Left hindlimb (tissue), 1 donor: Measurements from ENCODE around the gene SNPH.
"Not testable (repeated sequence)": the region's sequence is repeated elsewhere in the genome, so short reads cannot be mapped to it uniquely, and the experiment has no call there.

Source experiments
- DNase-seq: peaks from one replicate; pipeline ENCODE4 v3.0.0-alpha.2; 2018

SNPH gene, protein sequence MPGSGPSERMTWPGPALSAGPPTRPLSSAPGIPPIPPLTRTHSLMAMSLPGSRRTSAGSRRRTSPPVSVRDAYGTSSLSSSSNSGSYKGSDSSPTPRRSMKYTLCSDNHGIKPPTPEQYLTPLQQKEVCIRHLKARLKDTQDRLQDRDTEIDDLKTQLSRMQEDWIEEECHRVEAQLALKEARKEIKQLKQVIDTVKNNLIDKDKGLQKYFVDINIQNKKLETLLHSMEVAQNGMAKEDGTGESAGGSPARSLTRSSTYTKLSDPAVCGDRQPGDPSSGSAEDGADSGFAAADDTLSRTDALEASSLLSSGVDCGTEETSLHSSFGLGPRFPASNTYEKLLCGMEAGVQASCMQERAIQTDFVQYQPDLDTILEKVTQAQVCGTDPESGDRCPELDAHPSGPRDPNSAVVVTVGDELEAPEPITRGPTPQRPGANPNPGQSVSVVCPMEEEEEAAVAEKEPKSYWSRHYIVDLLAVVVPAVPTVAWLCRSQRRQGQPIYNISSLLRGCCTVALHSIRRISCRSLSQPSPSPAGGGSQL

DNA sequence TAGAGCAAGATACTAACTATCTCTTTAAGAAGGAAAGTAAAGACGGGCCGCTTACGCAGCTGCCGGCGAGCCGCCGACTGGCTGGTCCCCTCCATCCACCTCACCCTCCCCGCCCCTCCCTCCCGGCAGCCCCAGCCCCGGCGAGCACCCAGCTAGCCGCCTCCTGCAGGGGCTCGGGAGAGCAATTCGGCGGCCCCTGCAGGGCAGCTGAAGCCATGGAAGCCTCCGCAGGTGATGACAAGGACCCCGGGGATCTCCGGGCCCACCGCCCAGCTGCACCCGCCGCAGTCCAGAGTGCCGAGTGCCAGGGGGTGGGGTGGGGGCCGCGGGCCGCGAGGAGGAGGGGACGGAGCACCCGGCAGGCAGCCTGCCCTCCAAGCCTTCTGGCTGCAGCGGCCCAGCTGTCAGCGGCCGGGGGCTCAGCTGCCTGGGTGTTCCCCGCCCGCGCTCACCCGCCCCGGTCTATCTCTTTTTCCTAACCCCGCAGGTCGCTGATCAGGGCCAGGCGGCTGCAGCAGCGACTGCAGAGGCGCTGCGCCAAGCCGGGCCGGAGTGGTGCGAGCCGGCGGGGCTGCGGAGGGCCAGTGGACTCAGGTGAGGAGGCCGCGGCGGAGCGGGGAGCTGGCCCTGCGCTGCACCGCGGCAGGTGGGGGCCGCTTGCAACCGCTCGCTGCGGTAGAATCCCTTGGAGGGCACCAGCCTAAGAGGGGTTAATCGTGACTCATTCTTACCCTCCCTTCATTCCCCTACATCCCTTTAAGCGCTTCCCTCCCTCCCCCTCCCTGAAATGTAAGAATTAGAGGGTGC, at the start of gene SNPH:
SNPH (plus strand) TSS at position 128 of the 807 bp plus-strand sequence. CDS start 29,946 bp downstream, outside the sequence.
- peak; percentile 85 for DNase-seq

DNA sequence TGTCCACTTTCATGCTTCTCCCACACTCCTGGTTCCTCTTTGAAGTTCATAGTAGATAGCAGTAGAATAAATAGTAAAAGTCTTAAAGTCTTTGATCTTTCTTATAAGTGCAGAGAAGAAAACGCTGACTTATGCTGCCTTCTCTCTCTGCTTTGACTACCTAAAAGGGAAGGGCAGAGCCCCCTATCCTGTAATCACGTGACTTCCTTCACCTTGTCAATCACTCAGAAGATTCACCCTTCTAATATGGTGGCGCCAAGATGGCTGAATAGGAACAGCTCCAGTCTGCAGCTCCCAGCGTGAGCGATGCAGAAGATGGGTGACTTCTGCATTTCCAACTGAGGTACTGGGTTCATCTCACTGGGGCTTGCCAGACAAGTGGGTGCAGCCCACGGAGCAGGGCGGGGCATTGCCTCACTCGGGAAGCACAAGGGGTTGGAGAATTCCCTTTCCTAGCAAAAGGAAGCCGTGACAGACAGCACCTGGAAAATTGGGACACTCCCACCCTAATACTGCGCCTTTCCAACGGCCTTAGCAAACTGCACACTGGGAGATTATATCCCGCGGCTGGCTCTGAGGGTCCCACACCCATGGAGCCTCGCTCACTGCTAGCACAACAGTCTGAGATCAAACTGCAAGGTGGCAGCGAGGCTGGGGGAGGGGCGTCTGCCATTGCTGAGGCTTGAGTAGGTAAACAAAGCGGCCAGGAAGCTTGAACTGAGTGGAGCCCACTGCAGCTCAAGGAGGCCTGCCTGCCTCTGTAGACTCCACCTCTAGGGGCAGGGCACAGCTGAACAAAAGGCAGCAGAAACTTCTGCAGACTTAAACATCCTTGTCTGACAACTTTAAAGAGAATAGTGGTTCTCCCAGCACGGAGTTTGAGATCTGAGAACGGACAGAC, 49.3 kb upstream of the SNPH start:
- not testable (repeated sequence) for DNase-seq

DNA sequence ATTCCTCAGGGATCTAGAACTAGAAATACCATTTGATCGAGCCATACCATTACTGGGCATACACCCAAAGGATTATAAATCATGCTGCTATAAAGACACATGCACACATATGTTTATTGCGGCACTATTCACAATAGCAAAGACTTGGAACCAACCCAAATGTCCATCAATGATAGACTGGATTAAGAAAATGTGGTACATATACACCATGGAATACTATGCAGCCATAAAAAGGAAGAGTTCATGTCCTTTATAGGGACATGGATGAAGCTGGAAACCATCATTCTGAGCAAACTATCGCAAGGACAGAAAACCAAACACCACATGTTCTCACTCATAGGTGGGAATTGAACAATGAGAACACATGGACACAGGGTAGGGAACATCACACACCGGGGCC, 43.3 kb upstream of the SNPH start:
- not testable (repeated sequence) for DNase-seq

DNA sequence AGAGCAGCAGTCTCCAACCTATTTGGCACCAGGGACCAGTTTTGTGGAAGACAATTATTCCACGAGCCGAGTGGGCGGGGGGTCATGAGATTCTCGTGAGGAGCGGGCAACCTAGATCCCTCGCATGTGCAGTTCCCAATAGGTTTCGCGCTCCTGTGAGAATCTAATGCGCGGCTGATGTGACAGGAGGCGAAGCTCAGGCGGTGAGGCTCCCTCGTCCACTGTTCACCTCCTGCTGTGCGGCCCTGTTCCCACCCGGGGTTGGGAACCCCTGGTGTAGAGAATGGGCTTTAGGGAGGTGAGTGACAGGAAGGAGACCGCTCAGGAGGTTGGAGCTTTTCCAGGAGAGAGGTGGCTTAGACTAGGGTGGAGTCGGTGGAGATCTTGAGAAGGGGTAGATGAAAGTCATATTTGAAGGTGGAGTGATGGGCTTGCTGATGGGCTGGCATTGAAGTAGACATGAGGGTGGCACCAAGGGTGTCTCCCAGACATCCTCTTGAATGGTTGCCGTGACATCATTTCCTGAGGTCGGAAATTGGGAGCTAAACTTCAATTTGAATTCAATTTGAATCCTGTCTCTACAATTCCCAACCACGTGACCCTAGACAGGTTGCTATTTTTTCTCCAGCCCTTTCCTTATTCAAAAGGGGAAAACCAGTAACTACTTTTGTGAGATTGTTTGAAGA, 41.7 kb upstream of the SNPH start:
- no peak for DNase-seq

DNA sequence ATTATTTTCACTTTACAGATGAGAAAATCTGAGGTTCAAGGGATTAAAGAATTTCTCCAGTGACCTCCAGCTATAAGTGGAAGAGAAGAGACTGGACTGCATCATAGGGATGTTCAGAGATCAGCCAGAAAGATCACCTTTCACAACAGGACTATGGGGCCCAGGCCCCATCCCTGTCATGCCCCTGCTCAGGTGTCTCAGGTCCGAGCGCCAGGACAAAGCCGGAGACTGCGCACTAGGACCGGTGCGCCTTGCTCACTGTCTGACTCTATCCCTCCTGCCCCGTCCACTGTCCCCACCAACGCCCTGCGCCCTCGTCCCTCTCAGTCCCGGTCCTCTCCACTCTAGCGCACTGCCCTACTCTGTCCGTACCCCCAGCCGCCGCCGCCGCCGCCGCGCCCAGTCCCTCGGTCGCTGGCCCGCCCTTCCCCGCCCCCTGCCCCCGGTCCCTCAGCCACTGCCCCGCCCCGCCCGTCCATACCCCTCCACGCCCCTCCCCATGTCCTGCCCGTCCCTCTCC, 40.8 kb upstream of the SNPH start:
- DNase-seq, result no peak

DNA sequence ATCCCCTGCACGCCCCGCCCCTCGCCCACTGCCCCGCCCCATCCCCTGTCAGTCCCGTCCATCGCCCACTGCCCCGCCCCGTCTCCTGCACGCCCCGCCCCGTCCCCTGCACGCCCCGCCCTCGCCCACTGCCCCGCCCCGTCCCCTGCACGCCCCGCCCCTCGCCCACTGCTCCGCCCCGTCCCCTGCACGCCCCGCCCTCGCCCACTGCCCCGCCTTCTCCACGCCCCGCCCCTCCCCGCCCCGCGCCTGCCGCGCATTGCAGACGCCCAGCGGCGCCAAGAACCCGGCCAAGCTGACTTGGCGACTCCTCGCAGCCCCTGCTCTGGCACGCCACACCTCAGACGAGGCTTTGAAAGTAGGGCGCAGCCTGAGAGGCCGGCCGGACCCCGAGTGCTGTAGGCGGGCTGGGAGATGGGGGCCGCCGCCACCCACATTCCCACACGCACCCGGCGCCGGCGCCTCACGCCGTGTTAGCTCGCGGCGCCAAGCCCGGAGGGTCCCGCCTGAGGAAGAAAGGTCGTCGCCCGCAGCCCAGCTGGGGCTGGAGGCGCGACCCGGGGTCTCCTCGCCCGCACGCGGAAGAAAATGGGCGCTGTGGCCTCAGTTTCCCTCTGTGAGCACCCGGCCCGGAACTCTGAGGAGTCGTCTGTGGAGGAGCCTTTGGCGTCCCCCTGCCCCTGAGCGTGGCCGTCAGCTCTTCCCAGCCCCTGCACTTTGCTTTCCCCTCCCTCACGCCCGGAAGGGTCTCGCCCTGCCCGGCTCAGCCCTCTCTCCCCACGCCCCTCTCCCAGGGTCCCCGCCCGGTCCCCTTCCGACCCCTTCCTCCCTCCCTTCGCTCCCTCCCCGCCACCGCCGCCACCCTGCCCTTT, 40.1 kb upstream of the SNPH start, which contains the start of gene RAD21L1:
RAD21L1 (plus strand) TSS at position 262 of the 872 bp plus-strand sequence. CDS start 2,410 bp downstream, outside the sequence.
- peak; percentile 86 for DNase-seq

DNA sequence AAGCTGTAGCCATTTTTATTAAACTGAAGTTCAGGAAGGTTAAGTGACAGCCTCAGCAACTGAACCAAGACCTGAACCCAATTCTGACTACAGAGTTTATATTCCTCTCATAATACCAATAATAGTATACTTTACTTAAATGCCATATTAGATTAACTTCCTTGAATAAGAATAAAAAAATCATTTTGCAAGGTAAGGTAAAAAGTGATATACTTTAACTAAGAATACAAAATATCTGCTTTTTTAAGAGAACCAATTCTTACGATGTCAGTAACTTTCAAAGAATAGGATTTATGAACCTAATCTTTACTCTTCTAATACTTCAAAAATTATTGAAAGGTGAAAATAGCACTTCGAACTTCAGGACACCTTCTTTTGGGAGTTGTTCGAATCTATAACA, 36.6 kb upstream of the SNPH start:
- DNase-seq, result no peak

DNA sequence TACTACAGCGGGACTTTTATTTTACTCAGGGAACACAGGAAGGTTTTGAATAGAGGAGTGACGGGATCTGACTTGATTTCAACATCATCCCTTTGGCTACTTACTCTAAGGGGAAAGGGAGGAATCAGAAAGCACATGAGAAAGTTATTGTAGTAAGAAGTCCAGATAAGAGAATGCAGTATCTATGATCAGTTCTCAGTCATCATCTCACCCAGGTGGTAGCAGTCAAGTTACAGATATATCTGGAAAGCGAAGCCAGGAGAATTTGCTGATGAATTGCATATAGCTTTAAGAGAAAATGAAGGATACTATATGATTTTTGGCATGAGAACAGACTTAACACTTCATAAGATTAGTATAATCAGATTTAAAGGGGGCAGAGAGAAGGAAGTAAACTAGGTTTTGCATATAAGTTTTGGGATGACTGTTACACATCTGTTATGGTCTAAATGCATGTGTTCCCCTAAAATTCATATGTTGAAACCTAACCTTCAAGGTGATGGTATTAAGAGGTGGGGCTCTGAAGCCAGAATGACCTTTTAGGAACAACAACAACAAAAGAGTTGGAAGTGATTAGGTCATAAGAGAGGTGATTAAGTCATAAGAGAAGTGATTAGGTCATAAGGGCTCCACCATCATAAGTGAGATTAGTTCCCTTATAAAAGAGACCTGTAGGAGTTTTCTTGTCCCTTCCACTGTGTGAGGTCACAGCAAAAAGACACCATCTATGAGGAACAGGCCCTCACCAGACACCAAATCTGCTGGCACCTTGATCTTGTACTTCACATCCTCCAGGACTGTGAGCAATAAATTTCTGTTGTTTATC, 33.6 kb upstream of the SNPH start:
- no peak for DNase-seq

DNA sequence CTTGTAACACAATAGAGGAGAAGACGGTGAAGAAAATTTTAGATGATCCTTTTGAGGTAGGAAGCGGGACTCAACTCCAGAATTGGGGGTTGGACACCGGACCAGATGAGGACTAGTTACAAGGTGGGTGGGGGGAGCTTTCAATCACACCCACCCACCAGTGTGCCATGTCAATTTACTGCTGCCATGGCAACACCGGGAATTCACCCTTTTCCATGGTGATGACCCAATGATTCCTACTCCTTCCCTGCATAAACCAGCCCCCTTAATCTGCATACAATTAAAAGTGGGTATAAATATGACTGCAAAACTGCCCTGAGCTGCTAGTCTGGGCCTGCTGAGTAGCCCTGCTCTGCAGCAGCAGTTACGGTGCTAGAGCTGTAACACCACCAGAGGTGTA, 25.5 kb upstream of the SNPH start:
- no peak for DNase-seq

DNA sequence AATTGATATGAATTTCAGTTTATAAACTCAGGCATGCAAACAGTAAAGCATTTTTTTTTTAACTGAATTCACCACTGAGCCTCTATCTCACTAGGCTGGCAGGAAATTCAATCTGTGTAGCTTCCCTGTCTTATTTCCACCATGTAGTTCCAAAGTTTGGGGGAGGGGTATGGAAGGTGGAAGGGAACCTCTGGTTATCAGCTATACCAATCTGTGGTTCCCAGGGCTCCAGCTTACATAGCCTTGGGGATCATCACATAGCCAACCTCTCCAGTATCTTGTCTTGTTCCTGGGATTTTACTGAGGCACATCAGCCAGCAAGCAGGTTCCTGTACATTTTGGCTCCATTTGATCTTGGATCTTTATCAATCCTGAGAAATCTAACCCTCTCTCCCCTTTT, 24.6 kb upstream of the SNPH start:
- DNase-seq, result no peak

DNA sequence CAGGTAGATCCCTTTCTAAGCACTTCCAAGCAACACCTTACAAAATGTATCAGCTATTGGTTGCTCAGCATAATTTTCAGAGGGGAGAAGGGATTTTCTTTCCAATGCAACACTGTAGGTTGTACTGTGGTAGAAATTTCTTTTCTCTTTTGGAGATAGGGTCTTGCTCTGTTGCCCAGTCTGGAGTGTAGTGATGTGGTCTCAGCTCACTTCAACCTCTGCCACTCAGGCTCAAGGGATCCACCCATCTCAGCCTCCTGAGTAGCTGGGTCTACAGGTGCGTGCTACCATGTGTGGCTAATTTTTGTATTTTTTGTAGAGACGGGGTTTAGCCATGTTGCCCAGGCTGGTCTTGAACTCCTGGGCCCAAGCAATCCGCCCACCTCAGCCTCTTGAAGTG, 24.0 kb upstream of the SNPH start:
- no peak for DNase-seq

DNA sequence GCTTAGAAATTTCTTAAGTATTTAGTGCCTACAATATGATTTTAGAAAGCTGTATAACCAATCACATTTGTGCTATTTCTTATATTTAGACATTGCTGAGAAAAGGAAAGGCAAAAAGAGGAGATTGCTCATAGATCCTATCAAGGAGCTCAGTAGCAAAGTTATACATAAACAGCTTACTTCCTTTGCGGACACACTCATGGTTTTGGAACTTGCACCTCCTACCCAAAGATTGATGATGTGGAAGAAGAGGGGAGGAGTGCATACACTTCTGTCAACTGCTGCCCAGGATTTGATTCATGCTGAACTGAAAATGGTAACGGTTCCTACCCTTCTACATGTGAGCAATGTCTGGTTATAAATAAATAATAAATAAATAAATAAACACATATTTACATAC, 23.6 kb upstream of the SNPH start:
- DNase-seq, result no peak

DNA sequence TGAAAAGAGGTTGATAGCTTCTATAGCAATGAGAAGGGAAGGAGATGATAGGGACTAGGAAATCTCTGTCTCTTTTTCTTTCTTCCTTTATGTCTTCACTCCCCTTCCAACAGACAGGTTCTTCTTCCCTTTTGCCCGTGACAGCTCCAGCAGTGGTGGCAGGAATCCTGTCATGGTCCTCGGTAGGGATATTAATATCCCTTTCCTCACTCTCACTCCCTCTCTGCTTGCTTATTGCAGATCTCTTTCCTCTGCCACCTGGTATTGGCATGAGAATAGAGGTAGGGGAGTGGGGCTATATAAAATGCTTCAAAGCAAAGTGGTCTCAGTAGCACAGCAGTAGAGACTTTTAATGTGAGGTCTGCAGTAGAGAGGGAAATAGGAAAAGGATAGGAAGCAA, 20.5 kb upstream of the SNPH start:
- no peak for DNase-seq

DNA sequence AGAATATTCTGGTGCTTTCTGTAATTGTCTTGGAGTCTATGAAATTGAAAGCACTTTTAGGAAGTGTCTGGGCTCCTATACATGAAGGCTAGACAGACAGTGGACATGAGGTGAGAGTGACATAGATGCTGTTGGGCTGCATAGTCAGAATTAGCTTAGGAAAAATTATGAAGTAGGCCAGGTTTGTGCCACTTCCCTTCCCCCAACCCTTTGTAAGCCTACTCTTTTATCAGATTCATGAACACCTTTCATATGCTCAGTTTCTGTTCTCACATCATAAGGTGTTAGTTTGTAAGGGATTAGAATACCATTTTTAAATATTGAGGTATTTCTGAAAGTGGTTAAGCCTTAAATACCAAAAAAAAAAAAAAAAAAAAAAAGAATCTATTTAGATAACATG, 18.4 kb upstream of the SNPH start:
- no peak for DNase-seq

DNA sequence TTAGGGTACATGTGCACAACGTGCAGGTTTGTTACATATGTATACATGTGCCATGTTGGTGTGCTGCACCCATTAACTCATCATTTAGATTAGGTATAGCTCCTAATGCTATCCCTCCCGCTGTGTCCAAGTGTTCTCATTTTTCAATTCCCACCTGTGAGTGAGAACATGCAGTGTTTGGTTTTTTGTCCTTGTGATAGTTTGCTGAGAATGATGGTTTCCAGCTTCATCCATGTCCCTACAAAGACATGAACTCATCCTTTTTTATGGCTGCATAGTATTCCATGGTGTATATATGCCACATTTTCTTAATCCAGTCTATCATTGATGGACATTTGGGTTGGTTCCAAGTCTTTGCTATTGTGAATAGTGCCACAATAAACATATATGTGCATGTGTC, 15.8 kb upstream of the SNPH start:
- not testable (repeated sequence) for DNase-seq

DNA sequence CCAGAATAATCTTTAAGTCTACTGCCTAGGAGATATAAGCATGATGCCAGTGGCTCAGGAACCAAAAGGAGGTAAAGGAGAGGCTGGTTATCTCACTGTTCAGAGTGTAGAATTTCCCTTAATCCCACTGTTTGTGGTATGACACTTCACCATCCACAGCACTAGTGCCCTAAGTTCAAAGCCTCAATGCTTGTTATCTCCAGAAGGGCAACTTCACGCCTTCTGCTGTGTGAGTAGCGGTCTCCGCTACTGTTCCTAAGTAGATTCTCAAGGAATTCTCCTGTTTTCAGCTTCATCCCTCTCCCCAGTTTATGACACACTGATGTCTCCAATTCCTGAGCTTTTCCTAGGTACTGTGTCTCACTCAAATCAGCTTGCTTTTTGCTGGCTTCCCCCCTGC, 13.7 kb upstream of the SNPH start:
- no peak for DNase-seq

DNA sequence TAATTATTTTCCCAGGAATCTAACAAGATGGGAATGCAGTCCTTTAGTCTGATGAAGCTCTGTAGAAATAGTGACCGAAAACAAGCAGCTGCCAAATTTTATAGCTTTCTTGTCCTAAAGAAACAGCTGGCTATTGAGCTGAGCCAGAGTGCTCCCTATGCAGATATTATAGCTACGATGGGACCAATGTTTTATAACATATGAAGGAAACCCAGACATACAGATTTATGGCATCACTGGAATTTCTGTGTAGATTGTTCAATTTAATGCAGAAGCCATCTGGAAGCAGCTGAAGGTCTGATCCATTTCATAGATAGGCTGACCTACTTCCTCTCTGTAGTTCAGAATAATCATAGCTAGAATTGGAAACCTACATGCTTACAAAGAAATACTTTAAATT, 11.8 kb upstream of the SNPH start:
- DNase-seq, result no peak

DNA sequence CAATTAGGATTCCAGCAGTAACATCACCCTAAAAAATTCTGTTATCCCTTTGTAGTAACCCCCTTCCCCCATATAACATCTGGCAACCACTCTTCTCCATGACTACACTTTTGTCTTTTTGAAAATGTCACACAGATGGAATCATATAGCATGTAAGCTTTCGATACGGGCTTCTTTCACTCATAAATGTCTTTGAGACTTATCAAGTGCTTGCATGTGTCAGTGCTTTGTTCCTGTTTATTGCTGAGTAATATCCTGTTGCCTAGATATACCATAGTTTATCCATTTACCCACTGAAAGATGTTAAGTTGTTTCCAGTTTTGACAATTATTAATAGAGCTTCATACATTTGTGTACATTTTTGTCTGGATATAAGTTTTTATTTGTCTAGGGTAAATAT, 10.4 kb upstream of the SNPH start:
- no peak for DNase-seq

DNA sequence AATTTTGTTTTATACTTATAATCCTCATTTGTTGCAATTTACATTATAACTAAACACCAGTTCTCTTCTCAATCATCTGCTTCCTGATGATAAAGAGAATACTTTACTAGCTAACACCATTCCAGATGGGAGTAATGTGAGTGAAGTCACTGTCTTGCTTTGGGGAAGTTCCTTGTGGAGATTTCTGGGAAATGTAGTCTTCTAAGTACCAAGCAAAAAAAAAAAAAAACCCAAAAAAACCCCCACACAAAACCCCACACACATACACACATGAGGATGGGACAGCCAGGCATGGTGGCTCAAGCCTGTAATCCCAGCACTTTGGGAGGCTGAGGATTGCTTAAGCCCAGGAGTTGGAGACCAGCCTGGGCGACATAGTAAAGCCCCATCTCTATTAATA, 2.2 kb upstream of the SNPH start:
- DNase-seq, result no peak

DNA sequence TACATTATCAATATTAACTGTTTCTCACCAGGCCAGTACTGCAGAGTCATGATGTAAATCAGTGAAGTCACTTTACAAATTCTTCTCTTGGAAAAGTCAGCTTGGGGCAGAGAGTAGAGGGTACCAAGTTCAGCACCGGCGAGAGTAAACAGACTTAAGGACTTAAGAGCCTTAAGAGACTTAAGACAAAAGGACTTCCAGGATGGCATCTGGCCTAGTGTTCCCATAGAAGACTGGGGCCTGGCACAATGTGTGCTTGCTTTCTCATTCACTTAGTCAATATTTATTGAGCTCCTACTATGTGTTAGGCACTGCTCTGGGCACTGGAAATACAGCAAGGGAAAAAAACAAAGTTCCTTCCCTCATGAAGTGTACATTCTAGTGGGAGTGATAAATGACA, 1.4 kb upstream of the SNPH start:
- no peak for DNase-seq
